ENCODE data around the gene RICTOR.
"Not testable (repeated sequence)": the region's sequence is repeated elsewhere in the genome, so short reads cannot be mapped to it uniquely, and the experiment has no call there.

RICTOR gene

GRCh38 chr5:39013938-39014337 lies 60.3 kb downstream of the RICTOR start:
- no peak for DNase-seq (ENCODE audit: low read depth)

GRCh38 chr5:39010958-39011357 lies 63.2 kb downstream of the RICTOR start:
- not testable (repeated sequence) for DNase-seq (ENCODE audit: low read depth)

DNA sequence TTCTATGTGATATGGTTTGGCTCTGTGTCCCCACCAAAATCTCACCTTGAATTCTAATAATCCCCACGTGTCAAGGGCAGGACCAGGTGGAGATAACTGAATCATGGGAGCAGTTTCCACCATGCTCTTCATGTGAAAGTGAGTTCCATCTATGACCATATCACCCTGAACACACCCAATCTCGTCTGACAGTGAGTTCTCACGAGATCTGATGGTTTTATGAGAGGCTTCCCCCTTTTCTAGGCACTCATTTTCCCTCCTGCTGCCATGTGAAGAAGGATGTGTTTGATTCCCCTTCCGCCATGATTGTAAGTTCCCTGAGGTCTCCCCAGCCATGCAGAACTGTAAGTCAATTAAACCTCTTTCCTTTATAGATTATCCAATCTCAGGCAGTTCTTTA lies 64.2 kb downstream of the RICTOR start:
- DNase-seq (ENCODE audit: low read depth): no peak

DNA sequence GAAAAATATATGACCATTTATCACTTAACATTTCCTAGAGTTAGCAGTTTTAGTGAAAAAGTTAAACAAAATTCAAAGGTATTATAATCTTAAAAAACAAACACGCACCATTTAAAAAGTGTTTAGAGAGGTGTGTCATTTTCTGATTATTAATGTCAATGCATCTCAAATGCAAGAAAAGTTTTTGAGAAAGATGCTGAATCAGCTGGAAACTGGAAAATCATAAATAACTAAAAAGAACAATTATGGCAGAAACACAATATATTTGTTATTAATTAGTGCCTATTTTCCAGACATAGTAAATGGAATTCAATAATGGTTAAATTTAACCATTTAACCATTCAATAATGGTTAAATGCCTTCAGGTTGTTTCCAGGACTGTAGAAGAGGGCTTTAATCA lies 64.9 kb downstream of the RICTOR start:
- no peak for DNase-seq (ENCODE audit: low read depth)

GRCh38 chr5:39006650-39007049 lies 67.5 kb downstream of the RICTOR start:
- no peak for DNase-seq (ENCODE audit: low read depth)

DNA sequence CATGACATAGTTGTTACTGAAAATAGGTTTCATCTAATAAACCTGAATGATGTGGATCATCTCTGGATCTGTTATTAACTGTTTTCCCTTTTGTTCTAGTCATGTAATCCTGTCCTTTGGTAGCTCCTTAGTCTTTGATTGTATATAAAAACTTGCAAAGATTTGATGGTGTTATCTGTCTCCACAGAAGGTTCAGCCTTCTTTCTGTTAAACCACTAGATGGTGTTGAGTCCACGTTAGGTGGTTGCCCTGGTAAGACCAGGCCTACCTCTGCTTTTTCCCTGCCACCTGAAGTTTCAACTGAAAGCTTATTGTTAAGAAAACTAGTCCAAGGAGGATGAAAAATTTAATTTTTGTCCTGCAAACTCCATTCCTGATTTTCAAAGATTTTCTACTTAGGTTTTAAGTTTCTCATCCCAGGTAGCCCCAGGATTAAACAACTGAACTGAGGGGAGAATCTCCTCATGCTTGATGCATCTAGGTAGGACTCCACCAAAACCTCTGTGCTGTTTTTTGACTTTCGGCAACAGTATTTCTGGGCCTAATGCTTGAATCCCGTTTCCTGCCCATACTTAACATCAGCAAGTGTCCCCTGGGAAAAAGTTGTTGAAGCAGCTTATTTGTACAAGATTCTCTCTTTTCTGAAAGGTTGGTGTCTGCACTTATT lies 68.5 kb downstream of the RICTOR start:
- DNase-seq (ENCODE audit: low read depth): no peak

DNA sequence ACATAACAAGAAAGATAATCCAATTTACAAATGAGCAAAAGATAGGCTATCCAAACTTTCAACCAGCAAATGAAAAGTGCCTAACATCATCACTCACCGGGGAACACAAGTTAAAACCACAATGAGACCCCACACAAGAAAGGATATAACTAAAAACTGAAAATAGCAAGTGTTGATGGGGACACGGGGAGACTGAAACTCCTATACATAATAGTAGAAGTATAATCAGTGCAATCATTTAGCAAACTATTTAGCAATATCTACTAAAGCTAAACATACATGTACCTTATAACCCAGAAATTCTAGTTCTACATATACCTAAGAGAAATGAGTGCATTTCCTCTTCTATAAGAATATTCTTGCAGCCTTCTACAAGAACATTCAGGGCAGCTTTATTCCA lies 72.5 kb downstream of the RICTOR start:
- DNase-seq (ENCODE audit: low read depth): no peak

DNA sequence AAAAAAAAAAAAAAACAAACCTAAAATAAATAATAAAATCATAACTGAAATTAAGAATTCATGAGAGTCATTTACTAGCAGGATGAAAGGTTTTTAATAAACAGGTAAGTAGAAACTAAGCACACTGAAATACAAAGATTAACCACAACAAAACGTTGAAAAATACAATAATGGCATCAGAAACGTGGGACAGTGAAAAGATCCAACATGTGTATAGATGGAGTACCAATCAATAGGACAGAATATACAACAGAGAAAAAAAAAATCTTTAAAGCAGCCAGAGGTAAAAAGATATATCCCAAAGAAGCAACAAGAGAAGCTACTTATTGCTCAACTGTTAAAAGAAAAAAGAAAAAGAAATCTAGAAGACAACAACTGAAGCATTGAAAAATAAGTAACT lies 75.2 kb downstream of the RICTOR start:
- no peak for DNase-seq (ENCODE audit: low read depth)

- DNase-seq (ENCODE audit: low read depth): no peak
Observed at GRCh38 chr5:38997591-38997990, 76.6 kb downstream of the RICTOR start.

DNA sequence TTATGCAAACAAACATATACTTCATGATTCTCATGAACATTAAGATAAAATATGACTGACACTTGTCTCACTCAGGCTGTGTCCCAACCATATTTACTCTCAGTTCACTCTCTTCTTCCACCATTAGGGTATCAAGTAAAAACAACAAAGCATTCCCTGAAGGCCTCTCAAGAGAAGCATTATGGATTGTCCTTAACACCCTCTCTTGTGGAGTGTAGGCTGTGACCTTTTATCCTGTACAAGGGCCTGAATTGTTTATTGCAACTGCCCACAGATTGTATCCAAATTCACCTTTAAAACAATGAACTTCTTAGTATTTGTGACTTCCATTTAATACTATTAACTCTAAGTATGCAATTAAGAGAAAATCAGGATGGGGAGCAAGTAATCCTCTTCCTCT lies 78.1 kb downstream of the RICTOR start:
- DNase-seq (ENCODE audit: low read depth): no peak

GRCh38 chr5:38994324-38994927 lies 79.8 kb downstream of the RICTOR start:
- no peak for DNase-seq (ENCODE audit: low read depth)

DNA sequence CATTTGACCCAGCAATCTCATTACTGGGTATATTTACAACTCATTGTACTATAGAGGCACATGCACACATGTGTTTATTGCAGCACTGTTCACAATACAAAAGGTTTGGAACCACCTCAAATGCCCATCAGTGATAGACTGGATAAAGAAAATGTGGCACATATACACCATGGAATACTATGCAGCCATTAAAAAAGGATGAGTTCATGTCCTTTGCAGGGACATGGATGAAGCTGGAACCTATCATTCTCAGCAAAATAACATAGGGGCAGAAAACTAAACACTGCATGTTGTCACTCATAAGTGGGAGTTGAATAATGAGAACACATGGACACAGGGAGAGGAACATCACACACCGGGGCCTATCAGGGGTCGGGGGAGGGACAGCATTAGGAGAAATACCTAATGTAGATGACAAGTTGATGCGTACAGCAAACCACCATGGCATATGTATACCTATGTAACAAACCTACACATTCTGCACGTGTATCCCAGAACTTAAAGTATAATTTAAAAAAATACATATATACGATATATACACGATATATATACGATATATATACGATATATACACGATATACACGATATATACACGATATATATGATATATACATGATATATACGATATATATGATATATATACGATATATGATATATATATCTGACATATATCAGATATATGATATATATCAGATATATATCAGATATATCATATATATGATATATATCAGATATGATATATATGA lies 84.1 kb downstream of the RICTOR start:
- not testable (repeated sequence) for DNase-seq (ENCODE audit: low read depth)

DNA sequence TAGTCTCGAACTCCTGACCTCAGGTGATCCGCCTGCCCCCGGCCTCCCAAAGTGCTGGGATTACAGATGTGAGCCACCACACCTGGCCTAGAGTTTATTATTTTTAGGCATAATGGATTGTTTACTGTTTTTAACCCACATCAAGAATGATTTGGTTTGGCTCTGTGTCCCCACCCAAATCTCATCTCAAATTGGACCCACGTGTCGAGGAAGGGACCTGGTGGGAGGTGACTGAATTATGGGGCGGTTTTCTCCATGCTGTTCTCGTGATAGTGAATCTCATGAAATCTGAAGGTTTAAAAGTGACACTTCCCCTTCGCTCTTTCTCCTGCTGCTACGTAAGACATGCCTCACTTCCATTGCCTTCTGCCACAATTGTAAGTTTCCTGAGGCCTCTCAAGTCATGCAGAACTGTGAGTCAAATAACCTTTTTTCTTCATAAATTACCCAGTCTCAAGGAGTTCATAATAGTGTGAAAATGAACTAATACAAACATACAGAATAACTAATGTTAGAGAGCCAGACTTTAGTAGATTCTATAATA lies 88.2 kb downstream of the RICTOR start:
- DNase-seq (ENCODE audit: low read depth): no peak

DNA sequence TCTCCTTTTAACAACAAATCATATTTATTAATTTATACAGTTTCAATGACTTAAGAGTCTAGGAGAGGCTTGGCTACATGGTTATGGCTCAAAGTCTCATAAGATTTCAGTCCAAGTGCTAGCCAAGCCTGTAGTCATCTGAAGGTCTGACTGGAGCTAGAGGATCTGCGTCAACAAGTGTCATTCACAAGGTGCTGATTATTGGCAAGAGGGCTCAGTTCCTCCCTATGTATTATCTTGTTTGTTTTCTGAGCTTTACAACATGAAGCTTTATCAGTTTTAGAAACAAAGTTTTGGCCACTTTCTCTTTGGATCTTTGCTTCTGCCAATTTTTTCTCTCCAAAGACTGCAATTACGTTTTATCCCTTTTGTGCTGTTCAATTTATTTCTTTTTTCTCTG lies 94.7 kb downstream of the RICTOR start:
- no peak for DNase-seq (ENCODE audit: low read depth)

DNA sequence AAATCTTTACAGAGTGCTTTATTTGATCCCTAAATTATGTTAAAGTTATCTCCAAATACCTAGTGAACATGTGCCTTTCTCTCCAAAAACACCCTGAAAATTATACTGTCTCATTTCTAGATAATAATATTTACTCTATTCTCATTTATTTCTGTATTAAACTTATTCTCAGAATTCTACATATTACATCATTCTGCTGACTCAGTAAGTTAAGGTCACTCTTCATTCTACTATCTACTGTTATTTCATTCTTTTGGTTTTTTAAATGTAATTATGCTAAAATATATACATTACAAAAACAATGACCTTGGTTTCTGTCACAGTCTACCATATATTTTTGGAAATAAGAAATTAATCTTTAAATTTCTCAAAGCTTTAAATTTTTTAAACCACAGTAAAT lies 96.2 kb downstream of the RICTOR start:
- no peak for DNase-seq (ENCODE audit: low read depth)

DNA sequence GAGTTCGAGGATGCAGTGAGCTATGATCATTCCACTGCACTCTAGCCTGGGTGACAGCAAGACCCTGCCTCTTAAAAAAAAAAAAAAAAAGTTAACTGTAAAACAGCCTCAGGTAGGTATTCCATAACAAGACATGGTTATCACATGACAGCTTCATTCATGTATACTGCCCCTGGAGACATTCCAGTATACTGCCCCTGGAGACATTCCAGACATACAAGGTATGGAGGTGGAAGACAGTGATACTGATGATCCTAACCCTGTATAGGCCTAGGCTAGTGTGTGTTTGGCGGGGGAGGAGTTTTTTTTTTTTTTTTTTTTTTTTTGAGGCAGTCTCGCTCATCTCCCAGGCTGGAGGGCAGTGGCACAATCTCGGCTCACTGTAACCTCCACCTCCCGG lies 105.5 kb downstream of the RICTOR start:
- no peak for DNase-seq (ENCODE audit: low read depth)

GRCh38 chr5:38961691-38962090 lies 112.5 kb downstream of the RICTOR start:
- DNase-seq (ENCODE audit: low read depth): no peak

GRCh38 chr5:38953426-38954012 lies 120.7 kb downstream of the RICTOR start:
- DNase-seq (ENCODE audit: low read depth): no peak

- DNase-seq (ENCODE audit: low read depth): no peak
Observed at GRCh38 chr5:38948501-38948900, 125.7 kb downstream of the RICTOR start.

GRCh38 chr5:38944282-38944681 lies 129.9 kb downstream of the RICTOR start:
- no peak for DNase-seq (ENCODE audit: low read depth)

GRCh38 chr5:38941912-38942311 lies 132.3 kb downstream of the RICTOR start:
- DNase-seq (ENCODE audit: low read depth): no peak

DNA sequence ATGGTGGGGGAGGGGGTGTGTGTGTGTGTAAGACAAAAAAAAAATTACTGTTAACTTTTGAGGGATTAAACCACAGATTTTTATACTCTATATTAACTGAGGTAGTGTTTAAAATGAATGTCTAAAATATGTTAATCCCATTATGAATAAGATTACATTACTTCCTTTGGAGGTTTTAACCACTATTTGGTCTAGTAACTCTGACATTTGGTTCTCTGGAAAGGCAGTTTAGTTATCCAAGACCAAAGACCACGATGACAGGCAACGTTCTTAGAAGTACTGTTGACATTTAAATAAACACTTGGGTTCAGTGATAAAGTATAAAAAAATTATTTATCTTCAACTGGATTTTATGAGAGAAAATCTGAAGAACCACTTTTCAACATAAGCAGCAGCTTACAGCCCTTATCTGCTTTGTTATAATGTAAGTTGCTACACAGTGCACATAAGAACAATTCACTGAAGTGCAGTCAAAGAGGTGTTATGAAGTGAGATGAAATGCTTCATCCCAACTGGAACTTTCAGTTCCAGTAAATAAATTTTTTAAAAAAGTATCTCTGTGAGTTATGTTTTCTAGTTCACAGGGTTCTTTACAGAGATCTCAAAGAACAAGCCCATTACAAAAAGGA lies 133.9 kb downstream of the RICTOR start:
- no peak for DNase-seq (ENCODE audit: low read depth)

Data from activated T-helper 9 cell treated with anti-CD3 and anti-CD28 coated beads, Interleukin-2, amount 50 U/mL, for 16 hours (primary cell).